ENCODE measurements around the gene NEK1. TPM values are rescaled to one million over a fixed set of nuclear protein-coding genes. Genes with fewer than 3 reads are reported as not detected.

NEK1 gene
- total and polyA plus RNA-seq, 2 of the 8 experiments (the other 6 are each of a cell fraction or from before 2014, with no cell fraction given), result 3.9 to 11.7 TPM

- FAIRE-seq (no peak), DNase-seq (ENCODE audit: low read depth in 1 of 2, low spot score in 2 of 2) (no peak)
- no peaks in the 10 kb centered on the region for H3K9me3 ChIP-seq (ENCODE audit: insufficient read depth in 2 of 2, low read depth in 1 of 2, low read length in 1 of 2)
- ChIA-PET CTCF (ENCODE audit: partially characterized antibody) (interaction anchor here (2.0 kb wide), 1 partner anchor 190 kb away, joined by 6 read pairs; no protein-coding TSS in a partner anchor), POLR2A (ENCODE audit: partially characterized antibody) (interaction anchor here (1.1 to 1.9 kb wide), 4 partner anchors 9 to 56 kb away, joined by 3 to 11 read pairs (median 5); no protein-coding TSS in a partner anchor)
- no peaks in the 10 kb centered on the region for H3K36me3 ChIP-seq (ENCODE audit: control insufficient read depth in 2 of 4, insufficient read depth in 4 of 4, low read length in 3 of 4)
- no peak overlapping the region for H3K18ac ChIP-seq (ENCODE audit: extremely low read depth, low read length)
- H3K27me3 ChIP-seq (replicated peaks in 1 of 4; ENCODE audit: control insufficient read depth in 3 of 4, extremely low read depth in 1 of 4, insufficient read depth in 3 of 4, low read length in 3 of 4), result no peaks in the 10 kb centered on the region
- no peak overlapping the region for H3K23ac ChIP-seq (ENCODE audit: insufficient read length)
- H3K27ac ChIP-seq (ENCODE audit: low read depth, low read length), result peak overlapping the region; percentile 88
- TF ChIP-seq E2F6 (IDR thresholded peaks at IDR 0.05) (no peak), MAFK (IDR thresholded peaks at IDR 0.05; ENCODE audit: low read depth, low read length) (0 out of 2 replicates have a peak, but pooled peaks have one; percentile 5), PHF8 (conservative IDR thresholded peaks at IDR 0.05; ENCODE audit: low read depth, low read length) (peak; percentile 23; the same call in 1 of the 2 replicates), POLR2A (IDR thresholded peaks at IDR 0.05; ENCODE audit: control extremely low read depth in 1 of 2, low read depth in 2 of 2, low read length in 2 of 2) (peak in 1 of 2 experiments; percentile 18; a peak in 1 of 3 replicates)
- peak overlapping the region; percentile 7 for H4K91ac ChIP-seq (replicated peaks; ENCODE audit: insufficient read length, low read length)
- peak overlapping the region; percentile 87 to 98 for H3K4me2 ChIP-seq (ENCODE audit: insufficient read depth in 1 of 2, low read depth in 2 of 2, low read length in 2 of 2)
- peak overlapping the region; percentile 81; the same call in 1 of the 2 replicates for H4K8ac ChIP-seq (ENCODE audit: extremely low read depth, insufficient read depth, low read length)
- peak overlapping the region; percentile 73 for H4K5ac ChIP-seq (ENCODE audit: insufficient read length, low read depth, low read length)
- peaks cover 0 to 3% (median 0%) of the 10 kb centered on the region in 4 experiments; a peak in 2 of 7 replicates for H3K4me1 ChIP-seq (replicated peaks in 1 of 4; ENCODE audit: control insufficient read depth in 3 of 4, insufficient read depth in 4 of 4, low read length in 3 of 4)
- 4% methylated on average over 14 of the region's 14 CpGs; no CpG with 5 or more reads in 1 of the 2 experiments for WGBS, 2 experiments (ENCODE audit: extremely low coverage in 1 of 2, insufficient coverage in 1 of 2, insufficient read length in 1 of 2, insufficient replicate concordance in 2 of 2, low coverage in 1 of 2, low lambda C conversion rate in 2 of 2, missing lambda C conversion rate in 1 of 2)
- no peak overlapping the region for H2AK5ac ChIP-seq (ENCODE audit: low read depth, low read length)
- H3K79me2 ChIP-seq (ENCODE audit: control insufficient read depth in 1 of 2, insufficient read depth in 2 of 2, low read length in 2 of 2), result peaks cover 3 to 53% of the 10 kb centered on the region in 2 experiments; a peak in 3 of 4 replicates
- H4K20me1 ChIP-seq (replicated peaks in 1 of 2; ENCODE audit: control insufficient read depth in 1 of 2, insufficient read depth in 2 of 2, low read length in 2 of 2), result no peaks in the 10 kb centered on the region
- peak overlapping the region; percentile 93 to 96 (median 94) for H3K9ac ChIP-seq (replicated peaks in 1 of 4; ENCODE audit: extremely low read depth in 1 of 4, low read depth in 3 of 4, low read length in 3 of 4)
- H3K4ac ChIP-seq (replicated peaks; ENCODE audit: insufficient read length, low read depth, low read length), result no peak overlapping the region
- peak overlapping the region; percentile 43; the same call in 1 of the 2 replicates for H2AFZ ChIP-seq (ENCODE audit: low read length)
- no peak overlapping the region for H2BK15ac ChIP-seq (ENCODE audit: low read length)
- H3K79me1 ChIP-seq (ENCODE audit: low read depth, low read length), result no peaks in the 10 kb centered on the region; the same call in 1 of the 2 replicates
- H3K23me2 ChIP-seq (ENCODE audit: low read depth, low read length), result peaks cover 11% of the 10 kb centered on the region
- peak overlapping the region; percentile 18; the same call in 1 of the 2 replicates for H2BK12ac ChIP-seq (ENCODE audit: low read depth, low read length)
- H3K56ac ChIP-seq (replicated peaks; ENCODE audit: insufficient read length, low read depth, low read length), result peak overlapping the region; percentile 3
- peak overlapping the region; percentile 81 to 88 (median 87) for H3K4me3 ChIP-seq (ENCODE audit: extremely low read depth in 1 of 4, insufficient read depth in 2 of 4, low read depth in 3 of 4, low read length in 4 of 4)
- no peak overlapping the region for H2BK20ac ChIP-seq (ENCODE audit: low read length)
- peak overlapping the region; percentile 36; the same call in 1 of the 2 replicates for H2BK5ac ChIP-seq (ENCODE audit: low read depth, low read length)
- H2BK120ac ChIP-seq (replicated peaks; ENCODE audit: low read depth, low read length), result no peak overlapping the region
- H3K14ac ChIP-seq (ENCODE audit: insufficient read length), result no peak overlapping the region
These were observed 8.5 kb upstream of the NEK1 start for GRCh38 chr4:169620880-169621248.
